HUES64 (cell line): ENCODE results near the gene FBXO45.
"Not testable (repeated sequence)": the region's sequence is repeated elsewhere in the genome, so short reads cannot be mapped to it uniquely, and the experiment has no call there.

Source experiments
- H3K27ac ChIP-seq: 2 replicates; pipeline ENCODE4 v1.7.0; 2013; ENCODE audit warnings: low read depth, low read length, inconsistent platforms
- H3K27me3 ChIP-seq: 2 replicates; pipeline ENCODE4 v1.6.1; 2013; ENCODE audit warnings: mild to moderate bottlenecking, low read length; ENCODE audit not compliant: insufficient read depth
- H3K36me3 ChIP-seq: 2 replicates; pipeline ENCODE4 v1.6.1; 2013; ENCODE audit warnings: mild to moderate bottlenecking, low read length; ENCODE audit not compliant: insufficient read depth
- H3K4me1 ChIP-seq: 2 replicates; pipeline ENCODE4 v1.6.1; 2013; ENCODE audit warnings: mild to moderate bottlenecking, low read length, moderate library complexity; ENCODE audit not compliant: insufficient read depth
- H3K4me3 ChIP-seq: 2 replicates; pipeline ENCODE4 v1.5.1; 2013; ENCODE audit warnings: mild to moderate bottlenecking, low read length, moderate library complexity
- H3K9ac ChIP-seq: 2 replicates; pipeline ENCODE4 v1.6.1; 2013; ENCODE audit warnings: mild to moderate bottlenecking, low read depth, low read length
- H3K9me3 ChIP-seq: 2 replicates; pipeline ENCODE4 v1.6.1; 2013; ENCODE audit warnings: low read depth, low read length; ENCODE audit not compliant: insufficient read depth
- WGBS: fragments of 150-250, 120-280 bp; methylation state at CpG from one replicate; pipeline ENCODE4 v1.1.7; 2013; ENCODE audit warnings: missing lambda C conversion rate; 5-methylcytosine and 5-hydroxymethylcytosine counted together

FBXO45 gene

GRCh38 chr3:196632046-196632751 is 63.7 kb downstream of the FBXO45 start:
- Histone ChIP-seq H3K9me3 (no peaks in the 10 kb centered on the region), H3K36me3 (no peaks in the 10 kb centered on the region)

GRCh38 chr3:196633555-196634151 is 65.2 kb downstream of the FBXO45 start:
- peaks cover 2% of the 10 kb centered on the region for H3K27me3 ChIP-seq
- no peaks in the 10 kb centered on the region for H3K36me3 ChIP-seq
- H3K4me1 ChIP-seq, result peaks cover 20% of the 10 kb centered on the region
- no peak overlapping the region for H3K4me3 ChIP-seq
- peak overlapping the region; percentile 98; the same call in 1 of the 2 replicates for H3K27ac ChIP-seq
- no peak overlapping the region for H3K9ac ChIP-seq
- H3K9me3 ChIP-seq, result no peaks in the 10 kb centered on the region
- 92% methylated on average over 12 of the region's 12 CpGs for WGBS

More at GRCh38 chr3:196632046-196632751, 63.7 kb downstream of the FBXO45 start:
- peak overlapping the region; percentile 81 for H3K9ac ChIP-seq
- H3K4me1 ChIP-seq, result peaks cover 22% of the 10 kb centered on the region
- peak overlapping the region; percentile 56 for H3K4me3 ChIP-seq
- H3K27ac ChIP-seq, result peak overlapping the region; percentile 98
- WGBS, result 2% methylated on average over 43 of the region's 43 CpGs
- H3K27me3 ChIP-seq, result no peaks in the 10 kb centered on the region

- Histone ChIP-seq H3K36me3 (no peaks in the 10 kb centered on the region), H3K4me1 (peaks cover 23% of the 10 kb centered on the region), H3K27me3 (peaks cover 8% of the 10 kb centered on the region), H3K9me3 (no peaks in the 10 kb centered on the region), H3K27ac (no peak overlapping the region), H3K9ac (no peak overlapping the region), H3K4me3 (no peak overlapping the region)
- 85% methylated on average over 10 of the region's 10 CpGs for WGBS
Observed at GRCh38 chr3:196634224-196634623, 65.8 kb downstream of the FBXO45 start.

GRCh38 chr3:196634829-196635228 is 66.4 kb downstream of the FBXO45 start:
- no peak overlapping the region for H3K9ac ChIP-seq

GRCh38 chr3:196636369-196637349 is 68.2 kb downstream of the FBXO45 start:
- Histone ChIP-seq H3K36me3 (no peaks in the 10 kb centered on the region), H3K4me3 (no peak overlapping the region), H3K27me3 (peaks cover 19% of the 10 kb centered on the region), H3K9ac (no peak overlapping the region), H3K4me1 (peaks cover 19% of the 10 kb centered on the region), H3K9me3 (no peaks in the 10 kb centered on the region), H3K27ac (no peak overlapping the region)
- 87% methylated on average over 20 of the region's 20 CpGs for WGBS

More at GRCh38 chr3:196634829-196635228, 66.4 kb downstream of the FBXO45 start:
- Histone ChIP-seq H3K36me3 (no peaks in the 10 kb centered on the region), H3K9me3 (no peaks in the 10 kb centered on the region), H3K4me3 (no peak overlapping the region), H3K4me1 (peaks cover 23% of the 10 kb centered on the region), H3K27ac (no peak overlapping the region), H3K27me3 (peaks cover 12% of the 10 kb centered on the region)
- WGBS, result 80% methylated on average over 7 of the region's 7 CpGs

GRCh38 chr3:196637941-196638340 is 69.5 kb downstream of the FBXO45 start:
- H3K9me3 ChIP-seq, H3K4me3 ChIP-seq, H3K36me3 ChIP-seq, H3K27ac ChIP-seq, H3K9ac ChIP-seq: not testable (repeated sequence)
- 91% methylated on average over 4 of the region's 4 CpGs for WGBS
- Histone ChIP-seq H3K27me3 (peaks cover 19% of the 10 kb centered on the region), H3K4me1 (peaks cover 13% of the 10 kb centered on the region)
